Suprapubic skin (tissue), 3 donors: Measurements from ENCODE around the gene CHD2.

Experiments used
- POLR2A ChIP-seq, 2 donors: fragments of 450-650 bp; IDR thresholded peaks; one replicate each; pipeline ENCODE4 v1.6.1; 2017; ENCODE audit warnings: antibody characterized with exemption in 2 of 2, mild to moderate bottlenecking in 2 of 2, moderate library complexity in 2 of 2
- TF ChIP-seq, protein P1 (sequence below), 2 donors: fragments of 200-600 bp in 1 of 2; fragments of 450-650 bp in 1 of 2; sonication (generic) in 1 of 2; IDR thresholded peaks; one replicate each; pipeline ENCODE4 v1.5.1; 2016 to 2019; ENCODE audit warnings: antibody characterized with exemption in 2 of 2, mild to moderate bottlenecking in 1 of 2, moderate library complexity in 1 of 2

DNA sequence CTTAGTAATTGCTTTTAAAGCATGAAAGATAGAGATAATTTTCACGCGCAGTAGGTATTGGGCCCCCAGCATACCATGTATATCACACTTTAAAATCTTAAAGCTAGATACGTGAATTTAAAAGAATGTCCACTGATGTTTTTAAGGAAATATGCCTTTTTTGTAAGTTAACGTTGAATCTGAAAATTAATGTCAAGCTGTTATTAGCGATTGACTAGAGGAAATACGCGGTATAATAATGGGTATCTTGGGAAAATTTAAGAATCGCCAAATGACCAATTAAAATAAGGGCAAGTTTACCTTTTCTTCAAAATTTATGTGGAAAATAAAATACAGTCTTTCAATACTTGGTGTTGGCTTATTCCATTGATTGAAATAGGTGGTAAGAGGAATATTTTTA, 13.3 kb upstream of the CHD2 start:
- TF ChIP-seq, protein P1, sequence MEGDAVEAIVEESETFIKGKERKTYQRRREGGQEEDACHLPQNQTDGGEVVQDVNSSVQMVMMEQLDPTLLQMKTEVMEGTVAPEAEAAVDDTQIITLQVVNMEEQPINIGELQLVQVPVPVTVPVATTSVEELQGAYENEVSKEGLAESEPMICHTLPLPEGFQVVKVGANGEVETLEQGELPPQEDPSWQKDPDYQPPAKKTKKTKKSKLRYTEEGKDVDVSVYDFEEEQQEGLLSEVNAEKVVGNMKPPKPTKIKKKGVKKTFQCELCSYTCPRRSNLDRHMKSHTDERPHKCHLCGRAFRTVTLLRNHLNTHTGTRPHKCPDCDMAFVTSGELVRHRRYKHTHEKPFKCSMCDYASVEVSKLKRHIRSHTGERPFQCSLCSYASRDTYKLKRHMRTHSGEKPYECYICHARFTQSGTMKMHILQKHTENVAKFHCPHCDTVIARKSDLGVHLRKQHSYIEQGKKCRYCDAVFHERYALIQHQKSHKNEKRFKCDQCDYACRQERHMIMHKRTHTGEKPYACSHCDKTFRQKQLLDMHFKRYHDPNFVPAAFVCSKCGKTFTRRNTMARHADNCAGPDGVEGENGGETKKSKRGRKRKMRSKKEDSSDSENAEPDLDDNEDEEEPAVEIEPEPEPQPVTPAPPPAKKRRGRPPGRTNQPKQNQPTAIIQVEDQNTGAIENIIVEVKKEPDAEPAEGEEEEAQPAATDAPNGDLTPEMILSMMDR (IDR thresholded peaks at IDR 0.05): no peak
- TF ChIP-seq POLR2A (IDR thresholded peaks at IDR 0.05): no peak
